Stomach (tissue), 9 donors: ENCODE results near the gene LRRC55. TPM values are rescaled to one million over a fixed set of nuclear protein-coding genes. Genes with fewer than 3 reads are reported as not detected.
A peak's percentile ranks its signal among the peaks of the same experiment; 100 is the strongest.
"Not testable (repeated sequence)": the region's sequence is repeated elsewhere in the genome, so short reads cannot be mapped to it uniquely, and the experiment has no call there.

Experiments used
- DNase-seq, 2 donors: peaks; one replicate each; pipeline versions ENCODE4 v3.0.0 to v3.0.0-alpha.2; 2013 to 2019
- H3K27ac ChIP-seq, 5 donors: fragments of 200-600 bp in 4 of 5; sonication (generic) in 4 of 5; one replicate each; pipeline ENCODE4 v1.5.1; 2013 to 2019; ENCODE audit warnings: mild to moderate bottlenecking in 1 of 5, moderate library complexity in 1 of 5
- H3K27me3 ChIP-seq, 3 donors: fragments of 200-600 bp; sonication (generic); one replicate each; pipeline ENCODE4 v1.5.1; 2017 to 2019; ENCODE audit warnings: mixed run types in 1 of 3
- H3K36me3 ChIP-seq, 4 donors: fragments of 200-600 bp; sonication (generic); 1 replicate in 3 of 4; 2 replicates in 1 of 4; pipeline ENCODE4 v1.5.1; 2016 to 2019
- H3K4me1 ChIP-seq, 4 donors: fragments of 200-600 bp; sonication (generic); one replicate each; pipeline ENCODE4 v1.5.1; 2016 to 2019
- H3K4me3 ChIP-seq, 4 donors: fragments of 200-600 bp; sonication (generic) in 3 of 4; one replicate each; pipeline ENCODE4 v1.5.1; 2016 to 2019; ENCODE audit warnings: mild to moderate bottlenecking in 1 of 4
- H3K9me3 ChIP-seq, 4 donors: fragments of 200-600 bp; sonication (generic); one replicate each; pipeline ENCODE4 v1.5.1; 2016 to 2019
- EP300 ChIP-seq: sonication (generic); formaldehyde crosslinking; IDR thresholded peaks from one replicate; pipeline ENCODE4 v1.6.1; 2017; ENCODE audit warnings: antibody characterized with exemption
- POLR2A ChIP-seq, 4 donors: fragments of 450-650 bp; IDR thresholded peaks; one replicate each; pipeline ENCODE4 v1.6.1; 2016; ENCODE audit warnings: antibody characterized with exemption in 4 of 4, control low read depth in 2 of 4, mild to moderate bottlenecking in 1 of 4, moderate library complexity in 1 of 4
- POLR2AphosphoS5 ChIP-seq, 3 donors: sonication (generic); formaldehyde crosslinking; IDR thresholded peaks; one replicate each; pipeline ENCODE4 v1.6.1; 2016; ENCODE audit warnings: antibody characterized with exemption in 3 of 3
- WGBS, 5 donors: extraction: QIAGEN DNeasy Blood & Tissue Kit in 3 of 5; methylation state at CpG; one replicate each; pipeline versions ENCODE4 v1.1.5 to v1.1.7; 2013 to 2018; 5-methylcytosine and 5-hydroxymethylcytosine counted together
- intact Hi-C: fragments of 100-400 bp; cut with DNase I; formaldehyde crosslinking; loops from one replicate; pipeline ENCODE4 v1.15.1; 2023; ENCODE audit warnings: low total_unique reads
- polyA plus RNA-seq, 3 donors: library from polyadenylated mRNA; stranded (reverse); fragments of 200-250 nt; gene quantifications; one replicate each; pipeline ENCODE4 v1.2.3, GENCODE V29; 2013
- total RNA-seq, 5 donors: library from RNA; depleted of rRNA; stranded (reverse); fragments of >200 nt; gene quantifications; one replicate each; pipeline versions ENCODE4 v1.1.0 to v1.2.3, GENCODE V29; 2014 to 2016
- TF ChIP-seq, protein P1 (sequence below), 7 experiments: fragments of 450-650 bp in 4 of 7; fragments of 200-600 bp in 3 of 7; sonication (generic) in 3 of 7; IDR thresholded peaks; one replicate each; pipeline ENCODE4 v1.5.1; 2016 to 2019; ENCODE audit warnings: antibody characterized with exemption in 7 of 7, control low read depth in 2 of 7, mild to moderate bottlenecking in 1 of 7
- donor health status: healthy with polysubstance abuse.
- donor health status: Bipolar disorder and iron deficiency.
- donor health status: healthy.

Gene LRRC55
- total and polyA plus RNA-seq, 8 donors: 0.08 to 0.73 TPM; not detected in 6

DNA sequence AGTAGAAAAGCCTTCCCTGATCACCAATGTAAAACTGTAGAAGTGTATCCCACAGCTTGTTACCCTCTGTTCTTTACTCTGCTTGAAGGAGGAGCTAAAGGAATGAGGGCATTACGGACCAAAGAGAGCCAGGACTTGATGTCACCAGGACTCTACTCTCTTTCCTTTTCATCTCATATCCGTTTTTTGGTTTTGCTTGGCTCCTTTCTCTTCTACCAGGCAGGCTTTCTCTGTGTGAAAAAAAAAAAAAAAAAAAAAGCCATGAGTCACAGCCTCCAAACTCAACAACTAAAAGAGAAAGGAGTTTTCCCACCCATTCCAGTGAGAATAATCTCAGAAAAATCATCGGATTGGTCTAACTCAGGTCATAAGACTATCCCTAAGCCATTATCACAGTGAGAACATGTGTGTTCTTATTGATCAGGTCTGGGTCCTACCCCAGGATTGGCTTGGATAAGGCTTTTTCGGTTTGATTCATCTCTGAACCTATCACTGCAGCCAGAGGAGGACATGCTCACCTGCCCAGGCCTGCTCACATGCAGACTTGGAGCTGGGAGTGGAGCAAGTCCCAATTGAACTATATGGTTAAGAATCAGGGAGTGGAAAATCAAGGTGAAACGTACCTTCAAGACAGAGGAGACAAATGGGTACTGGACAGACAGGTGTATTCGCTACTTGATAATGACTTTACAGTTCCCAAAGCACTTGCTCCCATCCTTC lies 19.4 kb upstream of the LRRC55 start:
- peaks cover 0 to 8% (median 2%) of the 10 kb centered on the region in 4 donors for H3K4me1 ChIP-seq
- TF ChIP-seq, protein P1, sequence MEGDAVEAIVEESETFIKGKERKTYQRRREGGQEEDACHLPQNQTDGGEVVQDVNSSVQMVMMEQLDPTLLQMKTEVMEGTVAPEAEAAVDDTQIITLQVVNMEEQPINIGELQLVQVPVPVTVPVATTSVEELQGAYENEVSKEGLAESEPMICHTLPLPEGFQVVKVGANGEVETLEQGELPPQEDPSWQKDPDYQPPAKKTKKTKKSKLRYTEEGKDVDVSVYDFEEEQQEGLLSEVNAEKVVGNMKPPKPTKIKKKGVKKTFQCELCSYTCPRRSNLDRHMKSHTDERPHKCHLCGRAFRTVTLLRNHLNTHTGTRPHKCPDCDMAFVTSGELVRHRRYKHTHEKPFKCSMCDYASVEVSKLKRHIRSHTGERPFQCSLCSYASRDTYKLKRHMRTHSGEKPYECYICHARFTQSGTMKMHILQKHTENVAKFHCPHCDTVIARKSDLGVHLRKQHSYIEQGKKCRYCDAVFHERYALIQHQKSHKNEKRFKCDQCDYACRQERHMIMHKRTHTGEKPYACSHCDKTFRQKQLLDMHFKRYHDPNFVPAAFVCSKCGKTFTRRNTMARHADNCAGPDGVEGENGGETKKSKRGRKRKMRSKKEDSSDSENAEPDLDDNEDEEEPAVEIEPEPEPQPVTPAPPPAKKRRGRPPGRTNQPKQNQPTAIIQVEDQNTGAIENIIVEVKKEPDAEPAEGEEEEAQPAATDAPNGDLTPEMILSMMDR (IDR thresholded peaks at IDR 0.05): no peak
- no peak for TF ChIP-seq POLR2A (IDR thresholded peaks at IDR 0.05)
- no peak for TF ChIP-seq POLR2AphosphoS5 (IDR thresholded peaks at IDR 0.05)
- TF ChIP-seq EP300: no peak
- peaks cover 0 to 10% (median 0%) of the 10 kb centered on the region in 3 donors for H3K27me3 ChIP-seq
- H3K9me3 ChIP-seq: no peaks in the 10 kb centered on the region
- no peak for DNase-seq
- WGBS, 5 donors: 70 to 75% (median 74%) methylated on average over 6 of the region's 6 CpGs
- H3K4me3 ChIP-seq: no peak overlapping the region
- H3K27ac ChIP-seq: no peak overlapping the region
- intact Hi-C loops: no loop called here
- H3K36me3 ChIP-seq: no peaks in the 10 kb centered on the region

DNA sequence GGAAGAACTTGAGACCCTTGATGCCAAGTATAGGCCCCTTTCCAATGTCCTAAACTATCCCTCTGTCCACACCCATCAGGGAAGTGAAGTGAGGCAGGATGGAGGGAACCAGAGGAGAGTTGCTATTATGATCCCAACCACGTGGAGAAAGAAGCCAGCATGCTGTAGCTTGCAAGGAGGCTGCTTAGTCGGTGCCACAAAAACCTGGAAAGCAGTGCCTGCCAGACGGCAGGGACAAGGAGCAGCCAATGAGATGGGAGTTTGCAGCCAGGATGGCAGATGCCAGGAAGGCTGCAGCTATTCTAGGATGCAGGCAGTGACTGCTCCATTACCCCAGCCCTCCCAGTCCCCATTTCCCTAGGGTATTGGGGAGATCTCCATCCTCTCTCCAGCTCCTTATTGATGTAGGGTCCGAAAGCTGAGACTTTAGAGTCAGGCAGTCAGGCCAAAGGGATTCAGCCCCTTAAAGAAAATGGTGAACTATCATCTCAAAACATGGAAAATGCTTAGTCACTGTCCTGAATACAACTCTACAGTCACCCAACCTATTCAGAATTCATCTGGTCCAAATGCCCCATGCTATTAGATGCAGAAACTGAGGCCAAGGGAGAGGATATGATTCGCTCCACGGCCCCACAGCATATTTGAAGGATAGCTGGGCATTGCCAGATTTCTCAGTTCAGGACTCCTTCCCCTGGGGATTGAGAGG lies 18.4 kb upstream of the LRRC55 start:
- Histone ChIP-seq H3K9me3 (no peaks in the 10 kb centered on the region), H3K27ac (no peak overlapping the region), H3K36me3 (no peaks in the 10 kb centered on the region), H3K4me3 (no peak overlapping the region), H3K27me3 (peaks cover 0 to 5% (median 0%) of the 10 kb centered on the region in 3 donors), H3K4me1 (peaks cover 0 to 13% (median 3%) of the 10 kb centered on the region in 4 donors)
- intact Hi-C loops: no loop called here
- DNase-seq: no peak
- 72 to 88% (median 78%) methylated on average over 6 of the region's 6 CpGs for WGBS, 5 donors
- TF ChIP-seq POLR2AphosphoS5 (IDR thresholded peaks at IDR 0.05): no peak
- TF ChIP-seq, protein P1 (IDR thresholded peaks at IDR 0.05): no peak
- TF ChIP-seq EP300: no peak
- TF ChIP-seq POLR2A (IDR thresholded peaks at IDR 0.05): no peak

DNA sequence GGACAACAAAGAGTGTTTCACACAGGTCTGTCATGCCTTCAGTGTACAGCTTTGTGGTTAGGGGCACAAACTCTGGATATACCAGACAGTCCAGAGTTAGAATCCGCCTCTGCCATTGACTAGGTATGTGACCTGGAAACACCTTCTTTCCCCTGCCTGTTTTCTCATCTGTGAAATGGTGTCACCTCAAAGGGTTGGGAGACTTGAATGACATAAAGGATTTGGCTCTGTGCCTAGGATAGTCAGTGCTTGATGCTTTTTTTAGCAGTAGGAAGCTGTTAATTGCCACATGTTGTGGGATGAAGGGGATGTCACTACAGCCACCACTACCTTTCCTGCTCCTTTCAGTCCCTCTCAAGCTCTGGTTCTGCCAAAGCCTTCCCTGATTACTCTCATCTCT lies 17.4 kb upstream of the LRRC55 start:
- intact Hi-C loops: no loop called here
- Histone ChIP-seq H3K4me3 (no peak overlapping the region), H3K9me3 (peaks cover 0 to under 1% (median 0%) of the 10 kb centered on the region in 4 donors), H3K27ac (no peak overlapping the region), H3K27me3 (peaks cover 0 to 5% (median 0%) of the 10 kb centered on the region in 3 donors), H3K4me1 (peaks cover 0 to 13% (median 3%) of the 10 kb centered on the region in 4 donors), H3K36me3 (no peaks in the 10 kb centered on the region)
- WGBS, 5 donors: 67 to 97% (median 90%) methylated on average over 1 of the region's 1 CpG
- DNase-seq: no peak
- TF ChIP-seq POLR2AphosphoS5 (IDR thresholded peaks at IDR 0.05) (no peak), POLR2A (IDR thresholded peaks at IDR 0.05) (no peak), EP300 (no peak)
- TF ChIP-seq, protein P1 (IDR thresholded peaks at IDR 0.05): no peak

DNA sequence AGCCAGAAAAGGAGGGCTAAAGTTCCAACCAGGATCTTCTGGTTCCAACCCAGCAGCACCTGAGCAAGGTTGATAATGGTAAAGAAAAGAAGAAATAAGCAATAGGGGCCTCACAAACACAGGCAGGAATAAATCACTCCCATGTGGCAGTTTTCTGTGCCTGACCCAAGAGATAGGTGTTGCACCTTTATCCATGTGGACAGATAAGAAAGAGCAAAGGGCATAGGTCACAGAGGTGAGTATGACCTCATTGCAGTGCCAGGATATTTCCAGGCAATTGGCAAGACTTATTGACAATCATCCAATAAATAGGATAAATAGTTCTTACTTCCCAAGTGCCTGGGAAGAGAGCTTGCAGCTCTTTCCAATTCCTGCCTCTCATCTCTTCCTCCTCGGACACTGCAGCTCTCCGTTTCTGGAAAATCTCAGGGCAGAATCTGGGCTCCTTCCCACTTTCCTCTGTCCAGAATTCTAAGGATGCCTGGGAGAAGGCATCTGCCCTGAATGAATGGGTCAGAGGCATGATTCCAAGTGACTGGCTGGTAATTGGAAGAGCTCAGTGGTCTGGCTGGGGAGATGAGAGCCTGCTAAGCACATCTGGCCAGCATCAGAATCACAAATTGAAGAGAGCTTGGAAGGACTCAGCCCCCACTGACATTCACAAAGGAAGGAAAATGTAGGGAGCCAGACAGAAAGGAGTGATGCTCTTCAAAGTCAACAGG lies 14.5 kb upstream of the LRRC55 start:
- H3K27me3 ChIP-seq: peaks cover 0 to 5% (median 0%) of the 10 kb centered on the region in 3 donors
- TF ChIP-seq EP300 (no peak), POLR2AphosphoS5 (IDR thresholded peaks at IDR 0.05) (no peak), POLR2A (IDR thresholded peaks at IDR 0.05) (no peak)
- TF ChIP-seq, protein P1 (IDR thresholded peaks at IDR 0.05): no peak
- no peaks in the 10 kb centered on the region for H3K36me3 ChIP-seq
- no peak overlapping the region for H3K4me3 ChIP-seq
- intact Hi-C loops: no loop called here
- peak in 1 of 2 donors; percentile 87 for DNase-seq
- H3K27ac ChIP-seq: no peak overlapping the region
- H3K9me3 ChIP-seq: peaks cover 0 to 7% (median 0%) of the 10 kb centered on the region in 4 donors
- peaks cover 0 to 13% (median 3%) of the 10 kb centered on the region in 4 donors for H3K4me1 ChIP-seq
- WGBS, 5 donors: 33 to 58% (median 50%) methylated on average over 2 of the region's 2 CpGs

DNA sequence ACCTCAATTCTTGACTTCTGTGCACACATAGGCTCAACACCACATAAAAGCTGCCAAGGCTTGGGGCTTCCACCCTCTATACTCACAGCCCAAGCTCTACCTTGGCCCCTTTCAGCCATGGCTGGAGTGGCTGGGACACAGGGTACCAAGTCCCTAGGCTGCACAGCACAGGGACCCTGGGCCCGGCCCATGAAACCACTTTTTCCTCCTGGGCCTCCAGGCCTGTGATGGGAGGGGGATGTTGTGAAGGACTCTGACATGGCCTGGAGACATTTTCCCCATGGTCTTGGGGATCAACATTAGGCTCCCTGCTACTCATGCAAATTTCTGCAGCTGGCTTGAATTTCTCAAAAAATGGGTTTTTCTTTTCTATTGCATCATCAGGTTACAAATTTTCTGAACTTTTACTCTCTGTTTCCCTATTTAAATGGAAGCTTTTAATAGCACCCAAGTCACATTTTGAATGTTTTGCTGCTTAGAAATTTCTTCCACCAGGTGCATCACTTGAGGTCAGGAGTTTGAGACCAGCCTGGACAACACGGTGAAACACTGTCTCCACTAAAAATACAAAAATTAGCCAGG lies 11.9 kb upstream of the LRRC55 start:
- H3K36me3 ChIP-seq, intact Hi-C loops, H3K27ac ChIP-seq, H3K9me3 ChIP-seq, DNase-seq, H3K27me3 ChIP-seq, H3K4me3 ChIP-seq: not testable (repeated sequence)
- WGBS, 5 donors: 87 to 98% (median 89%) methylated on average over 2 of the region's 2 CpGs
- H3K4me1 ChIP-seq: peaks cover 0 to 13% (median 3%) of the 10 kb centered on the region in 4 donors
